Neuronal stem cell (in vitro differentiated cells): ENCODE measurements around the gene RBMS3.

Source experiments
- DNase-seq: peaks from one replicate; pipeline ENCODE4 v3.0.0-alpha.2; 2013; ENCODE audit warnings: low spot score
- H2AFZ ChIP-seq: one replicate; pipeline ENCODE4 v1.6.1; 2013; ENCODE audit warnings: mild to moderate bottlenecking, low read length, inconsistent platforms
- H2AK5ac ChIP-seq: 2 replicates; pipeline ENCODE4 v1.6.1; 2013; ENCODE audit warnings: low read depth, mild to moderate bottlenecking, inconsistent platforms, low read length, moderate library complexity, mixed read lengths
- H2BK120ac ChIP-seq: 2 replicates; pipeline ENCODE4 v1.6.1; 2013; ENCODE audit warnings: low read depth, mild to moderate bottlenecking, inconsistent platforms, low read length, moderate library complexity, mixed read lengths
- H2BK12ac ChIP-seq: one replicate; pipeline ENCODE4 v1.6.1; 2013; ENCODE audit warnings: low read length, inconsistent platforms
- H2BK15ac ChIP-seq: 2 replicates; pipeline ENCODE4 v1.6.1; 2013; ENCODE audit warnings: mild to moderate bottlenecking, low read length, inconsistent platforms, mixed read lengths
- H2BK5ac ChIP-seq: one replicate; pipeline ENCODE4 v1.6.1; 2013; ENCODE audit warnings: inconsistent platforms, mild to moderate bottlenecking, low read length, moderate library complexity
- H3K14ac ChIP-seq: one replicate; pipeline ENCODE4 v1.6.1; 2013; ENCODE audit warnings: low read length, inconsistent platforms
- H3K18ac ChIP-seq: 2 replicates; pipeline ENCODE4 v1.6.1; 2013; ENCODE audit warnings: low read length, inconsistent platforms
- H3K23ac ChIP-seq: 2 replicates; pipeline ENCODE4 v1.6.1; 2013; ENCODE audit warnings: low read depth, mild to moderate bottlenecking, mixed read lengths, low read length, inconsistent platforms; ENCODE audit not compliant: poor library complexity
- H3K27ac ChIP-seq: replicated peaks from 3 replicates; pipeline ENCODE4 v1.5.1; 2013; ENCODE audit warnings: low read length, inconsistent platforms
- H3K27me3 ChIP-seq, 3 experiments: 2 replicates each; pipeline ENCODE4 v1.6.1; 2013; ENCODE audit warnings: low read length in 3 of 3, mild to moderate bottlenecking in 2 of 3, inconsistent platforms in 1 of 3, low read depth in 1 of 3, mixed read lengths in 1 of 3, moderate library complexity in 1 of 3; ENCODE audit not compliant: control insufficient read depth in 3 of 3, insufficient read depth in 3 of 3
- H3K36me3 ChIP-seq, 2 donors: replicated peaks in 1 of 2; 2 replicates each; pipeline ENCODE4 v1.6.1; 2013; ENCODE audit warnings: low read length in 2 of 2; ENCODE audit not compliant: control insufficient read depth in 2 of 2, insufficient read depth in 2 of 2
- H3K4ac ChIP-seq: 2 replicates; pipeline ENCODE4 v1.6.1; 2013; ENCODE audit warnings: inconsistent platforms, mild to moderate bottlenecking, low read length, moderate library complexity
- H3K4me1 ChIP-seq, 2 donors: 1 replicate in 1 of 2; 2 replicates in 1 of 2; pipeline ENCODE4 v1.6.1; 2013; ENCODE audit warnings: low read length in 2 of 2, low read depth in 1 of 2; ENCODE audit not compliant: control insufficient read depth in 2 of 2, insufficient read depth in 1 of 2
- H3K4me2 ChIP-seq: one replicate; pipeline ENCODE4 v1.6.1; 2013; ENCODE audit warnings: mild to moderate bottlenecking, low read length, inconsistent platforms; ENCODE audit not compliant: insufficient read depth, poor library complexity, severe bottlenecking
- H3K4me3 ChIP-seq, 2 donors: 2 replicates each; pipeline ENCODE4 v1.5.1; 2013; ENCODE audit warnings: low read length in 2 of 2, mild to moderate bottlenecking in 2 of 2, inconsistent platforms in 1 of 2, moderate library complexity in 1 of 2
- H3K79me1 ChIP-seq: one replicate; pipeline ENCODE4 v1.6.1; 2013; ENCODE audit warnings: low read depth, mild to moderate bottlenecking, inconsistent platforms, low read length, moderate library complexity
- H3K9ac ChIP-seq: one replicate; pipeline ENCODE4 v1.6.1; 2013; ENCODE audit warnings: mild to moderate bottlenecking, low read depth, low read length, inconsistent platforms; ENCODE audit not compliant: poor library complexity
- H3K9me3 ChIP-seq, 2 donors: replicated peaks in 1 of 2; 2 replicates each; pipeline versions ENCODE3 to v1.6.1; 2013; ENCODE audit warnings: low read length in 2 of 2, mild to moderate bottlenecking in 2 of 2, inconsistent platforms in 1 of 2, low read depth in 1 of 2, mixed read lengths in 1 of 2, moderate library complexity in 1 of 2; ENCODE audit not compliant: control insufficient read depth in 2 of 2, insufficient read depth in 1 of 2
- H4K8ac ChIP-seq: one replicate; pipeline ENCODE4 v1.6.1; 2013; ENCODE audit warnings: low read depth, mild to moderate bottlenecking, inconsistent platforms, low read length, moderate library complexity
- H4K91ac ChIP-seq: one replicate; pipeline ENCODE4 v1.6.1; 2013; ENCODE audit warnings: low read length, low read depth, mild to moderate bottlenecking, inconsistent platforms; ENCODE audit not compliant: poor library complexity
- WGBS, 2 donors: extraction: QIAGEN DNeasy Blood & Tissue Kit; methylation state at CpG; one replicate each; pipeline ENCODE4 v1.1.7; 2013; ENCODE audit warnings: missing lambda C conversion rate in 2 of 2, mixed read lengths in 1 of 2; ENCODE audit not compliant: insufficient read length in 2 of 2, insufficient replicate concordance in 1 of 2; ENCODE audit errors: extremely low coverage in 2 of 2; 5-methylcytosine and 5-hydroxymethylcytosine counted together

The RBMS3 gene

GRCh38 chr3:29559741-29560465, 279.0 kb downstream of the RBMS3 start:
- Histone ChIP-seq H3K4me3 (no peak overlapping the region), H4K8ac (no peak overlapping the region), H3K36me3 (no peaks in the 10 kb centered on the region), H2BK15ac (no peak overlapping the region), H4K91ac (no peak overlapping the region), H2AFZ (no peak overlapping the region), H3K9ac (no peak overlapping the region), H3K27ac (no peak overlapping the region), H3K23ac (no peak overlapping the region), H2BK120ac (no peak overlapping the region), H2BK5ac (no peak overlapping the region), H3K27me3 (no peaks in the 10 kb centered on the region), H3K9me3 (no peaks in the 10 kb centered on the region), H2BK12ac (no peak overlapping the region), H3K4me2 (no peak overlapping the region), H3K4ac (no peak overlapping the region), H2AK5ac (no peak overlapping the region), H3K79me1 (no peaks in the 10 kb centered on the region), H3K4me1 (no peaks in the 10 kb centered on the region), H3K14ac (no peak overlapping the region), H3K18ac (no peak overlapping the region)
- DNase-seq = no peak
- WGBS, 2 donors = no CpG with 5 or more reads among the region's 1 CpG

- Histone ChIP-seq H2BK5ac (no peak overlapping the region), H3K9me3 (no peaks in the 10 kb centered on the region), H3K27me3 (no peaks in the 10 kb centered on the region), H3K4me1 (no peaks in the 10 kb centered on the region), H2BK12ac (no peak overlapping the region), H3K18ac (no peak overlapping the region), H3K4me3 (no peak overlapping the region), H3K9ac (no peak overlapping the region), H3K79me1 (no peaks in the 10 kb centered on the region), H2BK15ac (no peak overlapping the region), H4K8ac (no peak overlapping the region), H4K91ac (no peak overlapping the region), H2AK5ac (no peak overlapping the region), H3K27ac (no peak overlapping the region), H2AFZ (no peak overlapping the region), H3K4me2 (no peak overlapping the region), H3K36me3 (no peaks in the 10 kb centered on the region), H3K14ac (no peak overlapping the region), H3K4ac (no peak overlapping the region), H2BK120ac (no peak overlapping the region), H3K23ac (no peak overlapping the region)
- WGBS, 2 donors = no CpG with 5 or more reads among the region's 4 CpGs
- no peak for DNase-seq
Measured at GRCh38 chr3:29561651-29562149, 280.8 kb downstream of the RBMS3 start.

DNA sequence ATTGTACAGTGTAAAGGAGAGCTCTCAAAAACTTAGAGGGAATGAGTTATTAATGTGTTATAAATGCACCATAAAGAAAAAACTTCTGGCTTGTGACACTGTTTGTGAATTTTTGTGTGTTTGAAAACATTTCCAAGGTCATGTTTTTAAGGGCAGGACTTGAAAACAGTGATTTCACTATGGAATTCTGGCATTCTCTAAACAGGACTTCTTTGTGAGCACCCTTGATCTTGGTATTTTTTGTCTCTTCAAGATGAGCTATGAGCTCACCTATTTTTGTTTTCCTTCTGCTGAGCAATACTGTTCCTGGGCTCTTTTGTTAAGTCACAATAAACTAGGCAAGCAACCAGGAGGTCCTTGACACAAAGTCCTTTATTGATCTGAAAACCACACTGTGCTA, 284.4 kb downstream of the RBMS3 start:
- Histone ChIP-seq H3K79me1 (no peaks in the 10 kb centered on the region), H2AK5ac (no peak overlapping the region), H2BK5ac (no peak overlapping the region), H2BK12ac (no peak overlapping the region), H3K9ac (no peak overlapping the region), H3K9me3 (no peaks in the 10 kb centered on the region), H3K14ac (no peak overlapping the region), H3K23ac (no peak overlapping the region), H2BK15ac (no peak overlapping the region), H3K27ac (no peak overlapping the region), H4K91ac (no peak overlapping the region), H2AFZ (no peak overlapping the region), H3K27me3 (no peaks in the 10 kb centered on the region), H3K4me3 (no peak overlapping the region), H3K18ac (no peak overlapping the region), H3K4me1 (no peaks in the 10 kb centered on the region), H3K4ac (no peak overlapping the region), H4K8ac (no peak overlapping the region), H3K36me3 (no peaks in the 10 kb centered on the region), H2BK120ac (no peak overlapping the region), H3K4me2 (no peak overlapping the region)
- no peak for DNase-seq

GRCh38 chr3:29567501-29567900, 286.6 kb downstream of the RBMS3 start:
- Histone ChIP-seq H4K8ac (no peak overlapping the region), H3K18ac (no peak overlapping the region), H2AK5ac (no peak overlapping the region), H3K4ac (no peak overlapping the region), H2AFZ (no peak overlapping the region), H3K9ac (no peak overlapping the region), H2BK120ac (no peak overlapping the region), H3K79me1 (no peaks in the 10 kb centered on the region), H3K4me3 (no peak overlapping the region), H2BK15ac (no peak overlapping the region), H3K9me3 (no peaks in the 10 kb centered on the region), H3K4me2 (no peak overlapping the region), H3K4me1 (no peaks in the 10 kb centered on the region), H2BK12ac (no peak overlapping the region), H2BK5ac (no peak overlapping the region), H3K23ac (no peak overlapping the region), H3K36me3 (no peaks in the 10 kb centered on the region), H4K91ac (no peak overlapping the region), H3K27ac (no peak overlapping the region), H3K14ac (no peak overlapping the region), H3K27me3 (no peaks in the 10 kb centered on the region)
- no CpG with 5 or more reads among the region's 4 CpGs for WGBS, 2 donors
- DNase-seq = no peak
